Activated naive CD8-positive, alpha-beta T cell (primary cell): ENCODE results near the gene OR9G1.
"Not testable (repeated sequence)": the region's sequence is repeated elsewhere in the genome, so short reads cannot be mapped to it uniquely, and the experiment has no call there.

Source experiments
- H3K27ac Mint-ChIP-seq: one replicate; pipeline ENCODE4 v1.8.0; 2021; ENCODE audit warnings: mixed read lengths
- H3K27me3 Mint-ChIP-seq: one replicate; pipeline ENCODE4 v1.8.0; 2021; ENCODE audit warnings: mixed read lengths
- H3K36me3 Mint-ChIP-seq: one replicate; pipeline ENCODE4 v1.8.0; 2021; ENCODE audit warnings: mixed read lengths
- H3K4me1 Mint-ChIP-seq: one replicate; pipeline ENCODE4 v1.8.0; 2021; ENCODE audit warnings: low read depth, mixed read lengths
- H3K4me3 Mint-ChIP-seq: one replicate; pipeline ENCODE4 v1.8.0; 2021; ENCODE audit warnings: mild to moderate bottlenecking, mixed read lengths
- H3K9me3 Mint-ChIP-seq: one replicate; pipeline ENCODE4 v1.8.0; 2021; ENCODE audit warnings: low read depth, mixed read lengths

Gene OR9G1, protein sequence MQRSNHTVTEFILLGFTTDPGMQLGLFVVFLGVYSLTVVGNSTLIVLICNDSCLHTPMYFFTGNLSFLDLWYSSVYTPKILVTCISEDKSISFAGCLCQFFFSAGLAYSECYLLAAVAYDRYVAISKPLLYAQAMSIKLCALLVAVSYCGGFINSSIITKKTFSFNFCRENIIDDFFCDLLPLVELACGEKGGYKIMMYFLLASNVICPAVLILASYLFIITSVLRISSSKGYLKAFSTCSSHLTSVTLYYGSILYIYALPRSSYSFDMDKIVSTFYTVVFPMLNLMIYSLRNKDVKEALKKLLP

GRCh38 chr11:56698795-56699194, at the start of gene OR9G1:
Gene OR9G1 (plus strand): TSS chr11:56699095. CDS start chr11:56700388, 1,293 bp downstream.
- Mint-ChIP-seq H3K4me3 (no peak within 1 kb of the TSS), H3K27ac (no peak within 1 kb of the TSS), H3K9me3 (peaks cover 13% of the 10 kb centered on the region), H3K27me3 (no peaks in the 10 kb centered on the region), H3K4me1 (no peaks in the 10 kb centered on the region), H3K36me3 (no peaks in the 10 kb centered on the region)

GRCh38 chr11:56659755-56660154, 39.1 kb upstream of the OR9G1 start:
- Mint-ChIP-seq H3K27ac (no peak overlapping the region), H3K4me3 (no peak overlapping the region), H3K4me1 (no peaks in the 10 kb centered on the region), H3K36me3 (no peaks in the 10 kb centered on the region), H3K27me3 (no peaks in the 10 kb centered on the region), H3K9me3 (peaks cover 6% of the 10 kb centered on the region)

GRCh38 chr11:56663386-56663785, 35.5 kb upstream of the OR9G1 start, which contains the start of gene OR5AR1:
Gene OR5AR1 (plus strand): TSS chr11:56663686. CDS start chr11:56663686, 0 bp downstream.
- H3K27me3 Mint-ChIP-seq, result no peaks in the 10 kb centered on the region
- peaks cover 10% of the 10 kb centered on the region for H3K9me3 Mint-ChIP-seq
- no peak within 1 kb of the TSS for H3K27ac Mint-ChIP-seq
- H3K4me3 Mint-ChIP-seq, result no peak within 1 kb of the TSS
- H3K4me1 Mint-ChIP-seq, result no peaks in the 10 kb centered on the region
- no peaks in the 10 kb centered on the region for H3K36me3 Mint-ChIP-seq

GRCh38 chr11:56670984-56671383, 27.9 kb upstream of the OR9G1 start:
- Mint-ChIP-seq H3K36me3 (no peaks in the 10 kb centered on the region), H3K4me3 (no peak overlapping the region), H3K9me3 (peaks cover 15% of the 10 kb centered on the region), H3K27me3 (no peaks in the 10 kb centered on the region), H3K4me1 (no peaks in the 10 kb centered on the region), H3K27ac (no peak overlapping the region)

- Mint-ChIP-seq H3K36me3 (no peaks in the 10 kb centered on the region), H3K4me1 (no peaks in the 10 kb centered on the region), H3K9me3 (no peaks in the 10 kb centered on the region), H3K4me3 (no peak overlapping the region), H3K27me3 (no peaks in the 10 kb centered on the region), H3K27ac (no peak overlapping the region)
These were observed 10.3 kb upstream of the OR9G1 start for GRCh38 chr11:56688554-56689100.

DNA sequence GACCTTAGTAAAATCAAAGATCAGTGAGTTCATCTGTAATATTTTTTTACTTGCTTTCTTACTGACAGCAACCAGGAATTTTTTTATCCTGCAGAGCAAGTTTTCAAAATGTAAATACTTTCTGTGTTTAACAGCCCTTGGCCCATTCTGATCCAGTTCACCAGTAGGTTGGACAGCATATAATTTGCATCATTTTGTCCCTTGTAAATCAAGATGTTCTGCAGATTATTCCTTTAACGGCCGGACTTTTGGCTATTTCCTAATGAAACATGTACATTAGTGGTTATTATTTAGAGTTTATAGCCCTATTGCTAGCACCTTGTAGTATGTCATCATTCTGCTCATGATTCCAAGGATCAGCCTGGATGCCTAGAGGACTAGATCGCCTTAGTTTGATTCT, 7.7 kb upstream of the OR9G1 start:
- H3K36me3 Mint-ChIP-seq, H3K4me3 Mint-ChIP-seq, H3K4me1 Mint-ChIP-seq, H3K27ac Mint-ChIP-seq, H3K9me3 Mint-ChIP-seq, H3K27me3 Mint-ChIP-seq: not testable (repeated sequence)

GRCh38 chr11:56693428-56693827, 5.5 kb upstream of the OR9G1 start:
- Mint-ChIP-seq H3K27me3 (no peaks in the 10 kb centered on the region), H3K27ac (no peak overlapping the region), H3K36me3 (no peaks in the 10 kb centered on the region), H3K4me1 (no peaks in the 10 kb centered on the region), H3K4me3 (no peak overlapping the region), H3K9me3 (peaks cover 5% of the 10 kb centered on the region)

- H3K4me1 Mint-ChIP-seq, result no peaks in the 10 kb centered on the region
- H3K36me3 Mint-ChIP-seq, result no peaks in the 10 kb centered on the region
- H3K27ac Mint-ChIP-seq, result no peak overlapping the region
- H3K27me3 Mint-ChIP-seq, result no peaks in the 10 kb centered on the region
- H3K9me3 Mint-ChIP-seq, result peaks cover 9% of the 10 kb centered on the region
- no peak overlapping the region for H3K4me3 Mint-ChIP-seq
These were observed 1.5 kb downstream of the OR9G1 start for GRCh38 chr11:56700242-56700913.

DNA sequence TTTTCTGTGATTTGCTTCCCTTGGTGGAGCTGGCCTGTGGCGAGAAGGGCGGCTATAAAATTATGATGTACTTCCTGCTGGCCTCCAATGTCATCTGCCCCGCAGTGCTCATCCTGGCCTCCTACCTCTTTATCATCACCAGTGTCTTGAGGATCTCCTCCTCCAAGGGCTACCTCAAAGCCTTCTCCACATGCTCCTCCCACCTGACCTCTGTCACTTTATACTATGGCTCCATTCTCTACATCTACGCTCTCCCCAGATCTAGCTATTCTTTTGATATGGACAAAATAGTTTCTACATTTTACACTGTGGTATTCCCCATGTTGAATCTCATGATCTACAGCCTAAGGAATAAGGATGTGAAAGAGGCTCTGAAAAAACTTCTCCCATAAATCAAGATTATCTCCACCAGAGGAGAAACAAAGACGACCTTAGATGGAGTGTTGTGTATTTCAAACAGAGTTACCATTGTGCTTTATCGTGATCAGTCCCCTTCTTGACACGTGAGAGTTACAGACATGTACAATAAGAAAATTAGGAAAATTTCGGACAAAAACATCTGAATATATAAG, 2.1 kb downstream of the OR9G1 start:
- H3K36me3 Mint-ChIP-seq, result no peaks in the 10 kb centered on the region
- H3K27ac Mint-ChIP-seq, result no peak overlapping the region
- H3K9me3 Mint-ChIP-seq, result peaks cover 13% of the 10 kb centered on the region
- H3K4me3 Mint-ChIP-seq, result no peak overlapping the region
- H3K27me3 Mint-ChIP-seq, result no peaks in the 10 kb centered on the region
- H3K4me1 Mint-ChIP-seq, result no peaks in the 10 kb centered on the region

- Mint-ChIP-seq H3K27ac (no peak overlapping the region), H3K4me1 (no peaks in the 10 kb centered on the region), H3K36me3 (no peaks in the 10 kb centered on the region), H3K27me3 (no peaks in the 10 kb centered on the region), H3K4me3 (no peak overlapping the region), H3K9me3 (peaks cover 14% of the 10 kb centered on the region)
These were observed 7.0 kb downstream of the OR9G1 start for GRCh38 chr11:56705784-56706396.

DNA sequence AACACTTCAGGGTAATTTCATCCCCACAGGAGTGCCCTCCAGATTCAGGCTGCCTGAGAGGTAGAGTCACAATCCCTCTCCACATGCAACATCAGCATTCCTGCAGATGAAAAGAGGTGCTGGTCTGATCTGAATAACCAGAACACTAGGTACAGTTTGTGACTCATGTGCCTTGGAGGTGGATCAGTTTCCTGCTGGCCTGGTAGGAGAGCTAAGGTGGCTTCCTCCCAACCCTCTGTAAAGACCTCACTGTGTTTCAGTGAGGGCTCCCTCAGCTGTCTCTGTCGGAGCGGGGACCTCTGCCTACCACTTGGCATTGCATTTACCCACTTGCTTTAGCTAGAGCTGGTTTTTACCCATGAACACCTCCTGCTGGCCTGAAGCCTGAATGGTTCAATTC, 7.6 kb downstream of the OR9G1 start:
- peaks cover 14% of the 10 kb centered on the region for H3K9me3 Mint-ChIP-seq
- H3K27me3 Mint-ChIP-seq, result no peaks in the 10 kb centered on the region
- H3K4me3 Mint-ChIP-seq, result no peak overlapping the region
- H3K27ac Mint-ChIP-seq, result no peak overlapping the region
- no peaks in the 10 kb centered on the region for H3K4me1 Mint-ChIP-seq
- no peaks in the 10 kb centered on the region for H3K36me3 Mint-ChIP-seq

DNA sequence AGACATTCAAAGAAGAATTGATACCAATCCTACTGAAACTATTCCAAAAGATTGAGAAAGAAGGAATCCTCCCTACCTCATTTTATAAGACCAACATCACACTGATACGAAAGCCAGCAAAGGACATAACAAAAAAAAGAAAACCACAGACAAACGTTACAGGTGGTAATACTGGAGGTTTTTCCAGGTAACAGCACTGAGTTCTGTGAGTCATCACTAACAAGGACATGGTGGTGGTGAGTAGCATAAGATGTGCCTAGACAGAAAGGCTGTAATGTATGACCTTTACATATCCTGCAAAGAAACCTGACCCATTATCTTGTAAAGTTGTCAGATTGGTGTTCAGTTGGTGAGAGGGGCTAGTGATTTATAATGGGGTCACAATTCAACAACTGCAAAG, 15.3 kb downstream of the OR9G1 start:
- H3K27me3 Mint-ChIP-seq, result no peaks in the 10 kb centered on the region
- peaks cover 15% of the 10 kb centered on the region for H3K9me3 Mint-ChIP-seq
- H3K36me3 Mint-ChIP-seq, result no peaks in the 10 kb centered on the region
- no peak overlapping the region for H3K4me3 Mint-ChIP-seq
- H3K4me1 Mint-ChIP-seq, result no peaks in the 10 kb centered on the region
- no peak overlapping the region for H3K27ac Mint-ChIP-seq

DNA sequence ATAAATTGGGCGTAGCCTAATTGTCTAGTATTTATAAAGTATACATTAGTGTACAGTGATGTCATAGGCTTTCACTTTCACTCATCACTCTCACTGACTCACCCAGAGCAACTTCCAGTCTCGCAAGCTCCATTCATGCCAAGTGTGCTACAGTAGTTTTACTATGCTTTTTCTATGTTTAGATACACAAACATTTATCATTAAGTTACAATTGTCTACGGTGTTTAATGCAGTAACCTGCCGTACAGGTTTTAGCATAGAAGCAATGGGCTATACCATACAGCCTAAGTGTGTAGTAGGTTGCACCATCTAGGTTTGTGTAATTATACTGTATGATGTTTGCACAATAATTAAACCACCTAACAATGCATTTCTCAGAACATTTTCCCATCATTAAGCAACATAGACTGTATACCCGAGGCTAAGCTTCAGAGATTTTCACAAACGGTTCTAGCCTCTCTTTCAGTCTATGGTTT, 17.5 kb downstream of the OR9G1 start:
- peaks cover 12% of the 10 kb centered on the region for H3K9me3 Mint-ChIP-seq
- no peak overlapping the region for H3K27ac Mint-ChIP-seq
- no peaks in the 10 kb centered on the region for H3K36me3 Mint-ChIP-seq
- no peaks in the 10 kb centered on the region for H3K27me3 Mint-ChIP-seq
- H3K4me3 Mint-ChIP-seq, result no peak overlapping the region
- no peaks in the 10 kb centered on the region for H3K4me1 Mint-ChIP-seq

DNA sequence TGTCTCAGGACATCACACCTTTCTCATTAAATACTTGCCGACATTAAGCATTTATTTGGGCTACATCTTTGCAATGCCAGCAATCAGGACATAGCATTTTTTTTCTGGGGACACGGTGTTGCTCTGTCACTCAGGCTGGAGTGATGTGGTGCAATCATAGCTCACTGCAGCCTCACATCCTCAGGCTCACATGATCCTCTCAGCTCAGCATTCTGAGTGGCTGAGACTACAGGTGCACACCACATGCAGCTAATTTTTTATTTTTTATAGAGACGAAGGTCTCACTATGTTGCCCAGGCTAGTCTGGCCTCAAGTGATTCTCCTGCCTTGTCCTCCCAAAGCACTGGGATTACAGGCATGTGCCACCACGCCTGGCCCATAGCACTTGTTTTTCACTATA, 21.6 kb downstream of the OR9G1 start:
- Mint-ChIP-seq H3K4me3 (no peak overlapping the region), H3K9me3 (peaks cover 7% of the 10 kb centered on the region), H3K27ac (no peak overlapping the region), H3K27me3 (no peaks in the 10 kb centered on the region), H3K4me1 (no peaks in the 10 kb centered on the region), H3K36me3 (no peaks in the 10 kb centered on the region)

DNA sequence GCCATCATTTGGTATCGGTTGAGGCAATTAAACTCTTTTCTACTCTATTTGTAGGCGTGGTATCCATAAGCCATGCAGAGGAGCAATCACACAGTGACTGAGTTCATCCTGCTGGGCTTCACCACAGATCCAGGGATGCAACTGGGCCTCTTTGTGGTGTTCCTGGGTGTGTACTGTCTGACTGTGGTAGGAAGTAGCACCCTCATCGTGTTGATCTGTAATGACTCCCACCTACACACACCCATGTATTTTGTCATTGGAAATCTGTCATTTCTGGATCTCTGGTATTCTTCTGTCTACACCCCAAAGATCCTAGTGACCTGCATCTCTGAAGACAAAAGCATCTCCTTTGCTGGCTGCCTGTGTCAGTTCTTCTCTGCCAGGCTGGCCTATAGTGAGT, 41.2 kb downstream of the OR9G1 start:
- Mint-ChIP-seq H3K4me3 (no peak overlapping the region), H3K27me3 (no peaks in the 10 kb centered on the region), H3K27ac (no peak overlapping the region), H3K36me3 (no peaks in the 10 kb centered on the region), H3K9me3 (peaks cover 9% of the 10 kb centered on the region), H3K4me1 (no peaks in the 10 kb centered on the region)
